Hippocampal formation (tissue), 2 donors: ENCODE measurements around the gene TCF4.
A peak's percentile ranks its signal among the peaks of the same experiment; 100 is the strongest.

Experiments used
- DNase-seq, 2 donors: peaks; one replicate each; lab custom pipeline; 2025; lab: John Stamatoyannopoulos, UW

TCF4 gene

DNA sequence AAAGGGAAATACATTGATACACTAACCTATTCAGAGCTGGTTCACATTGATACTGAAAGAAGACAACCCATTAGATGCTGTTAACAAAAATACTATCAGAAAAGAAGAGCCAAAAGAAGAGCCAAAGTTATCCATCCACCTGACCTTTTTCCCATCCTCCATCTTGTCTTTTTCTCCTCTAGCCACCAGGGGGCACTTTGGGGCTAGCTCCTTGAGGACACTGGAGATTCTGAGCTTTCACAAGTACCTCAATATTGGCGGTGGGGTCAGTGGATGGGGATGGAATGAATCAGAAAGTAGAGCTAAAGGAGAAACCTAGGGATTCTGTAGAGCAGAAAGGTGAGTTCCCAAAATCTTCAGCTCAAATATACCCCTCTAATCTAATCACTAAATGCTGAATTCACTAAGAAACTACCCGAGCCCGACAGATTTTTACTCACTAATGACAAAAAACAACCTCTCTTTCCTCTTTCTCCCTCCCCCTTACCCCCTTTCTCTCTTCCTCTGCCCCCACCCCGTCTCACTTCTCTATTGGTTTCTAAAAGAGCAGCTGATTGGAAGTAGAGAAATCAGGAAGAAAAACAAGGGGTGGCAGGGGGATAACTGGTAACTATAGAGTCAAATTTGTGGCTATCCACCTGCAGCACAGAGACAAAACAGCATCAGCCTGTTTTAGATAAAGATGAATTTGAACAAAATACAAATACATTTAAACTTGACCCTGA, 203.3 kb downstream of the TCF4 start:
- DNase-seq = peak in 1 of 2 donors; percentile 48

DNA sequence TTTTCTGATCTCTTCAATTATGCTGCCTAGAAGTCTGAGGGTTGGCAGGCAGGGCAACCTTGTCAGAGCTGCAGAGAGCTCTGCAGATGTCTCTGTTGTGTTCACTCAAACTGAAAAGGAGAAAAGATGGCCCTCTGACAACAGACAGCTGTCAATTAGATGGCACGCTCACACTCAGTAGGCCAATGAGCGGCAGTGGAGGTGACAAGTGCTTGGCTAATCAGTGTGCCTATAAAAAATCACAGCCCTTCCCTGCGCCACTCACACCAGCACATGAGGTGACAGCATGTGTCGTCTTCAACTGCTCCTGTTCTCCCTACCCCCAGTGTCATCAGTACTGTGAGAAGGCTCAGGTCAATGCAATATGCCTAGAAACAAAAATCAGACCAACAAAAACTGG, 203.9 kb downstream of the TCF4 start:
- DNase-seq = no peak

DNA sequence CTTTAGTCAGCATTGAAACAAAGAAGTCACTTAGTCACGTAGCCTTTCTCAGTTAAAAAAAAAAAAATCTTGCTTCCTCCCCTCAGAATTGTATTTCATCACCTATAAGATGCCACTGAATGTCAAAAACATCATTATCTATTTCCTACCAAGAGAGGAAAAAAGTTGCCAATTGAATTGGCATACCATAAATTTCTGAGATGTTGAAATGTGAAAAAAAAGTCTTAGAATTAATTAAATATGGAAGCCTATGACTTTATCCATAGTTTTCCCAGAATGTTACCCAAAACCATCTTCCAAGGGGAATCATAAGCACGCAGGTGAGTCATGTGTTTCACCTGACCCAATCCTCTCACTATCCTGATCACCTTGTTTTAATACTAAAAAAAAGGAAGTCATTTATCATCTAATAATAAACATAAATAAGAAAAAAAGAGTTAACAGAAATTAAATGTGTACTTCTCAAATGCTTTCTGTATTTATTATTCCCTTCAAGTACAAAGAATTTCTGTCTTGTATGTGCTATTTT, 205.7 kb downstream of the TCF4 start:
- DNase-seq = no peak

DNA sequence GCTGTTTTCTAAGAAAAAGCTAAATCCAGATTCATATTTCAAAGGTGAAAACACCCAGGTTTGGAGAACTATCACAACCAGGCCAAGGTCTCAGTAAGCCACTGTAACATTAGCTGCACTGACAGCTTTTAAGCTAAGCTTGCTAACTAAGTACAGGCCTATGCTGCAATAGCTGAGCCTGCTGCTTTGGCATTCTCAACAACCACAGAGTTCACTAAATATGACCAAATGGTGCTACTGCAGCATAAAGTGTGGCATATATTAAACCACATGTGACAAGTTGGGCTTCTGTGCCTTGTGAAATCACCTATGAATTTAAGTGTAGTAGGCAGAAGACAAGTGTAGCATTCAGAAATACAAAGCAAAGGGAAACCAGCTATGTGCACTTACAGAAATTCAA, 206.7 kb downstream of the TCF4 start:
- DNase-seq = no peak

DNA sequence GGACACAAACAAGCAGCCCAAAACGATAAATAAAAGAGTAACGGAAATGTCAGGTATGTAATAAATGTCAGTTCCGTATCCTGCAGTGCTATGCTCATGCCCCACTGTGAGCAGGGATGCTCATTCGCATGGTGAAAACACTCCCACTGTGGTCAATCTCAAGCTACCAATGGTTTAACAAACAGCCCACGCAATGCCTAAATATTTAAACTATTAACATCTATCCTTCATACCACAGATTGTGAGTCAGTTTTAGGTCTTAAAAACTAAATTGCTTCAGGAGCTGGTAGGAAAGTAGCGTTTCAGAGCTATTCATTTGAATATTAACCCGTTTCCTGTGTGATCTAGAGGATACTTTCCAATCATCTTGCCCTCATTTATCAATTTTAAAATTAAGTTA, 207.4 kb downstream of the TCF4 start:
- no peak for DNase-seq

DNA sequence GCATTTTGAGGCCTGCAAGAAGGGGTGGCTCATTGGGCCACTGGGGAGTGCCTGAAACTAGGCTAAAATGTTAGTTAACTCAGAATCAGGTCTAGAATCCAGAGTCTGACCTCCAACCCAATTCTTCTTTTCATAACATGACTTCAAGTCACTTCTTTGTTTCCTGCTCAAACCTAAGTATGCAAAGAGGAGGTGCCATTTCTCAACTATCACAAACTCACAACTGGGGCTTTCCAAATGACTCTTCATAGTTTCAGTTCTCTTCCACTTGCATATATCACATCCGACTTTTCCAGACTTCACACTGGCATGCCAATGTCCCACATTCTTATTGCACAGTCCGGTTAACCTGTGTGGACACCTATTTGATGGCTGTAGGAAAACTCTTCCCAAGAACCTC, 211.6 kb downstream of the TCF4 start:
- DNase-seq = no peak

DNA sequence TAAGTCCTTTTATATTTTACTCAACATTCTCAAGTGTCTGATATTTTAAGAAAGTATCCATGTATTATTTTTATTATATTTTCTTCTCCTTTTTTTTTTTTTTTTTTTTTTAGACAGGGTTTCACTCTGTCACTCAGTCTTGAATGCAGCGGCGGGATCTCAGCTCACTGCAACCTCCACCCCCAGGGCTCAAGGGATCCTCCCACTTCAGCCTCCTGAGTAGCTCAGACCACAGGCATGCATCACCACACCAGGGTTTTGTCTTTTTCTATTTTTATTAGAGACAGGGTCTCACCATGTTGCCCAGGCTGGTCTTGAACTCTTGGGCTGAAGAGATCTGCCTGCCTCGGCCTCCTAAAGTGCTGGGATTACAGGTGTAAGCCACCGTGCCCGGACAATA, 212.1 kb downstream of the TCF4 start:
- DNase-seq = no peak

DNA sequence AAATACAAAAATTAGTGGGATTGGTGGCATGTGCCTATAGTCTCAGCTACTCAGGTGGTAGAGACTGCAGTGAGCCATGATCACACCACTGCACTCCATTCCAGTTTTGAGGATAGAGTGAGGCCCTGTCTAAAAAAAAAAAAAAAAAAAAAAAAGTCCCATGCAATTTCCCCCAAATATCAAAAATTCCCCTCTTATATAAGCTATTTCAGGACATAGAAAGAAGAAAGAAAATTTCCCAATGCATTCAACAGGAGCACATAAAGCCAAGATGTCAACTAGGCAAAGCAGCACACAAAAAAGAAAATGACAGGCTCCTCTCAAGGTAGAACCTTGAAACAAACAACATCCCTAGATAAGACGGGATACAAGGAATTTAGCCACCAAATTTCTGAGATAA, 213.3 kb downstream of the TCF4 start:
- DNase-seq = no peak

DNA sequence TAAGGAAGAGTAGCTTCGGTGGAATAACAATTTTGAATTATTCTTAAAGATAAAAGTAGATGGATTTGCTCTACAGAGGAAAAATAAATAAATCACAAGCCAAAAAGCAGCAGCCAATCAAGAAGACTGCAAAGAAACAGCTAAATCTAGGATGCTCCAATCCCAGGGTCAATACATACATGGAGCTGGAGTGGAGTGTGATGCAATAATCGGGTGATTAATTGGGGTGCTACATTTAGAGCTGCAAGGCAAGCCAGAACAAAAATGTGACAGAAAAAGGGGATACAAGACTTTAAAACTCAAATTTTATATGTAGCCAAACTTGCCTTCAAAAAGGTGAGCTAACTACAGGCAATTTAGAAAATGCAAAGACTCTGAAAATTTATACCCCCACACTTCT, 215.8 kb downstream of the TCF4 start:
- no peak for DNase-seq

DNA sequence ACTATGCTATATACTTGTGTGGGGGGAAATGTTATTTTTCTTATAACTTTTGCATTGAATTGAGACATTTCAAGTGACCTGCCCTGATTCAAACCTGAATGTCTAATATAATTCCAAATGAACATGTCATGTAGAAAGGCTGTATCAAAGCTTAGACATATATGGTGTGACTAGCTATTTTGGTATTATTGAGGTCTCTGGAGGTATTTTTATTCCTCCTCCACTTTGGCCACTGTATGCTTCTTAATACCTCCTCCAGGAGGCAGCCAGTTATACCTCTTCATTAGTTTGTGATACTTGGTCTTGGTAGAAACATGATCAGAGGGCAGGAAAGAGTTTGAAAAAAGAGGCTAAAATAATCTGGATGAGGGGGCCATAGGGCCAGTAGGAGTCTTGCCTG, 217.1 kb downstream of the TCF4 start:
- no peak for DNase-seq

DNA sequence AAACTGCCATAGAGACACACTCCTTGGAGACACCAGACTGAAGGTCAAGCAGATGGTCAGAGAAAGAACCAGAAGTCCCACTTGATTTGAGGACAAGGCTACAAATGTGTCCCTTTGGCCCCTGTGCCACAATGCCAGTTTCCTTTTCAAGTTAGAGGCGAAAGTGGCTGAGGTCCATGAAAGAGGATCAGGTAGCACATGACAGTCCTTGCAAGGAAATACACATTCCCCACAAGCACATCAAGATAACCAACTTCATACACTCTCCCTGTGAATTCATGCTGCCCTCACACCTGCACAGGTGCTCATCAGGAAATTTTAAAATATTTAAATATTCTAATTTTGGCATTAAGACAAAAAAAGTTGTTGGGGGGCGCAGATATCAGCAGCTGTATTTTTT, 218.6 kb downstream of the TCF4 start:
- no peak for DNase-seq

DNA sequence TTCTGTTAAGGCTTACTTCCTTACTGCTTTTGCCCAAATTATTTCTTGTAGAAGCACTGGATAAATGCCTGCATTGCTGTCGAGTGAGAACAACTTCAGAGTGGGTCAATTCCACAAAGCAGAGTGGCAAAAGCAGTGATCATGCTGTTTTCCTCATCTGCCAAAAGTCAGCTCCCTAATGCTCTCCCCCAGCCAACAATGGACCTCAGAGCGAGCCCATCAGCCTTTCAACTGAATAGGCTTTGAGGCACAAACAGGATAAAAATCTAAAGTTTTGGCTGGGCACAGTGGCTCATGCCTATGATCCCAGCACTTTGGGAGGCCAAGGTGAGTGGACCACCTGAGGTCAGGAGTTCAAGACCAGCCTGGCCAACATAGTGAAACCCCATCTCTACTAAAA, 222.7 kb downstream of the TCF4 start:
- no peak for DNase-seq

DNA sequence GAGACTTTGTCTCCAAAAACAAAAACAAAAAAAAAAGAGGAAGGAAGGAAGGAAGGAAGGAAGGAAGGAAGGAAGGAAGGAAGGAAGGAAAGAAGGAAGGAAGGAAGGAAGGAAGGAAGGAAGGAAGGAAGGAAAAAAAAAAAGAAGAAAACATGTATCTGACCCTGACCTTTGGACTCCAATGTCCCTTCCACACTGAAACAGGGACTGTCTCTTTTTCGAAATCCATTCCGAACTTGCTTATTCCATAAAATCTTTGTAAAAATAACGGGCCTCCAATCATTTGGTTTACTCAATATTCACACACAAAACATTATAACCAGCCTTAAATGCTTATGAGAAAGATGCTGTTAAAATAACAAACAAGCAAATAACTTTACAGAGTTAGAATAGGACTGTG, 225.7 kb downstream of the TCF4 start:
- DNase-seq = no peak

DNA sequence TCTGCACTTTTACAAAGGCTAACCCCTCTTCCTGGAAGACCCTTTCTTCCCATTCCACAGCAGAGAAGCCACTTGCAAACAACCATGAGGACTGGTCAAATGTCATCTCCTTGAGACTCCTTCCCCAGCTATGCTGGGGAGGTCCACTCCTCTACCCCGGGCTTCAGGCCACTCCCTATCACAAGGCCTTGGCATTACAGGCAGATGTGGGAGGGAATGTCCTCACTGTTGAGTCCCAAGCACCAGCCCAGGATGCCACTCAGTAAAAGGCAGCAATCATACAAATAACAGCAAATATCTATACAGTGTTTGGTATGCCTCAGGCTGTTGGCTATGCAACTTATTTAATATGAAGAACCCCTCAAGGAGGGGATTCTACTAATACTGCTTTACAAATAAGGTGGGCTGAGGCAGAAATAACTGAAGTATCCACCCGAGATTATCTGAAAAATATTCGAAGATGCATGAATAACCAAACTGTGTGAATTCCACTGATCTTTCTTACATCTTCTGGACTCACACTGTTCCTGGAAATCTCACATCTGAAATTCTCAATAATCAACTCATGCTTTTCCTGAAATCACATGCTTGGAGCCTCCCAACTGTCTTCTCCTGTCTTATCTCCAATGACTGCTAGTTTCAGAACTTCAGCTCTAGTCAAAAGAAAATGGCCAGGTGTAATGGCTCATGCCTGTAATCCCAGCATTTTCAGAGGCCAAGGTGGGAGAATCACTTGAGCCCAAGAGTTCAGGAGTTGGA, 226.3 kb downstream of the TCF4 start:
- no peak for DNase-seq

DNA sequence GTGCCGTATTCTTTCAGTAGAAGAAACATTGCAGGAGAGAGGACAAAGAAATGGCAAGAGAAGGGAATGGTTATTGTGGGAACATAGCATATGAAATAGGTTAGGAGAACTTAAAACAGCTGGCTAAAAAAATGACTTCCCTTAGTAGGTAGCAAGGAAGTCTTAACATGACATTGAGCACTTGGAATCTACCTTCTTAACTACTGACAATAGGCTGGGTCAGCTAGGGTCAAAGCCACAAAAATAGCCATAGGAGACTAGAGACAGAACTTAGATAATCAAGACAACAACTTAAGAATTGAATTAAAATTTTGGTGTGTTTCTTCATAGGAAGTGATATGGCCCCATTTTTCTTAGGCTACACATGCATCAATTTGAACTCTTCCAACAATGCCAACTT, 227.9 kb downstream of the TCF4 start:
- no peak for DNase-seq

DNA sequence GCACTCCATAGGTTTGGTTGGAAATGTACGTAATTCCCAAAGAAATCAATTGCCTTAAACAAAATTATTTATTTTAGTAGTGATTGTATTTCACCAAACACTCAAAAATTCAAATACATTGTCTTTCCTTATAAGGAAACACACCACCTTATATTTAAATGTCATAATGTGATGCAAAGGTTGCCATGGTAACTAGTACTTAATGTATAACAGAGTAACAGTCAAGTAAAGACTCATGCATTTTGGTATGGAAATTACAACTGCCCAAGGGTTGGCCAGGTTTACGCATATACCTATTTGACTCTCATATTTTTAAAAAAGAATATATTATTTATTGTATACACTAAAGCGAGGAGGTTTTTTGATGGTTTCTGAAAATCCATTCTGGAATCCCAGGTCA, 231.2 kb downstream of the TCF4 start:
- no peak for DNase-seq

DNA sequence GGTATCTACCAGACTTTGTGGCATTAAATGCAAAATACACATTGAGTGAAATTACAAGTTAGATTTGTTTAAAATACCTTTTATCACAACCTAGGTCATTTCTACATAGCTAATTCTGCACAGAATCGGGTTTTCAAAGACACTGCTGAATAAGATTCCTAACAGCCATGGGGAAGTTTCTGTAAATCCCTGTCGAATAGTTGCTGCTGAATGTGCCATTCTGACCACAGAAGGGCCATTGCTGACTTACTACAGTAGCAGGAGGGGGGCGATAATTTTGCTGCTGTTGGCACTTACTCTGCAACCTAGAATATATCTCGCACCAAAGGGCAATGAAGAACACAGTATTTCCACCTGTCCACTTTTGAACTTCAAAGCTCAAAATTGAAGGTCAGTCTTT, 232.8 kb downstream of the TCF4 start:
- DNase-seq = no peak

DNA sequence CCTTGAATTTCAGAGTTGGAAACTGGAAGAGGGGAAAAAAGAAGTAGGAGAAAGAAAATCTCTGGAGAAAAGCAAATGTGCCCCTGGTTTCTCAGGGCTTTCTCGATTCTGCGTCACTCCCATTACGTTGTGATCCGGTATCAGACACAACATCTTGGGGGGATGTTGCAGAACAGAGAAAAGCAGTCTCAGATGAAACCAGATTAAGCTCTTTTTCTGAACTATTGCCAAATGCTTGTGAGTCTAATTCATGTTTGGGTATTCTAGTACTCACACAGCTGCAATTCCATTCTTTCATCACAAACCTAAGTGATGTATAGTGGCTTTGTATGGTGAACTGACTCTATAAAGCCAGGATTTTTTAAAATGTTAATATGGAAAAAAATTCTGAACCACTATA, 233.2 kb downstream of the TCF4 start:
- peak in 1 of 2 donors; percentile 75 for DNase-seq

DNA sequence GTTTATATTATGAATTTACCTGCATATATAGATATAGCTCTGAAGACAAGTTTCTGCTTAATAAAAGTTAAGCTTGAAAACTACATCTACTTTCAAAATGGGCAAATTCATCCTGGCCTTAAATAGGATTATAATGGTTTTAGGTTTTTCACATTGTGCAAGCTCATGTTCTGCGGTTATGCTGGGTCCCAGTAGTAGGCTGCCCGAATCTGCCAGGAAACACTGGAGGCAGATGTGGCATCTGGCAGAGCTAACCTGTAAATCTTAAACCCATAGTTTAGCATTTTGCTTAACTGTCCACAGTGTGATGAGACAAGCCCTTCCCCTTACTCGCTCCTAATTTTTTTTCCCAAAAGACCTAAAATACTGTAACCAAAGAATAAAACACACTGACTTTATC, 234.2 kb downstream of the TCF4 start:
- no peak for DNase-seq

DNA sequence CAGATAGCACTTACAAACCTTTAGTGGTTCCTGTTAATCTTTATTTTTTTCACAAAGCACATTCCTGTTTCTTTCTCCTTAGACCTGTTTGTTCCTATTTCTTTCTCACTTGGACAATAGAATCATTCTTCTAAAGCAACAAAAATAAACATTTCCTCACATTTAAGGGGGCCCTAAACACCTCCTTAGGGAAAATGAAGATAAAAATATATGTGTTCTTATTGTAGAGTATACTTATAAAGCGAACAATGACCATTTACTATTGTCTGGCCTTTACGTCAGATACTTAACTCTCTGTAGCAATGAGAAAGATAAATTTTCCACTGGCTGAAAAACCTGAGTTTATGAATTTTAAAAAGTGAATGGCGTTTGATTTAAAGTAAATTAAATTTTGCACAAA, 234.6 kb downstream of the TCF4 start:
- no peak for DNase-seq

DNA sequence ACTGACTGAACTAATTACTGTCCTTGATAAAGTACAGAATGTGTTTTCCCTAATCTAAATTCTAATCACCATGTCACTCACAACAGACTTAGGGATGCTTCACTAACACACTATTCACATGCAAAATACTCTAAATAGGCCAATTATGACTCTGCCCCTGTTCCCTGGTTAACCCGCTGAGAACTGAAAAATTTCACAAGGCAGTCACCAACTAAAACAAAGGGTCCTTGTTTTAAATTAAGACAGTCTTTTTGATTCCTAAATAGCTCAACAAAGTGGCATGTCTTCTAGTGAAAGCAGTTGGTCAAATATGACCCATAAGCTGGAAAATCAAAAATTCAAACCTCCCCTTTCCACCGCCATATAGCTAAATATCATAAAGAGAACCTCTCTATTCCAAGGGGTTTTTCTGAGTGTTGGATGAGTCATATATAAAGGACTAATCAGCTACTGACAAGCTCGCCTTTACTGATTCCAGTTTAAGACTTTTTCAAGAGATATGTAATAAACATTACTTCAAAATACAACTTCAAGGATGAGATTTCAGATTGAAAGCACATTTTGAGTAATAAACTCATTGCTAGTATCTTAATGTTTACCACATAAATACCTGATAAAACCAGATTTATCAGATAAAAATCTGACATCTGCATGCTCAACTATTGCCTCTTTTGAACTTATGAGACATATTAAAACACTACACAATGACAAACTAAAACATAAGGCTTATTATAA, 235.8 kb downstream of the TCF4 start:
- peak in 1 of 2 donors; percentile 93 for DNase-seq

DNA sequence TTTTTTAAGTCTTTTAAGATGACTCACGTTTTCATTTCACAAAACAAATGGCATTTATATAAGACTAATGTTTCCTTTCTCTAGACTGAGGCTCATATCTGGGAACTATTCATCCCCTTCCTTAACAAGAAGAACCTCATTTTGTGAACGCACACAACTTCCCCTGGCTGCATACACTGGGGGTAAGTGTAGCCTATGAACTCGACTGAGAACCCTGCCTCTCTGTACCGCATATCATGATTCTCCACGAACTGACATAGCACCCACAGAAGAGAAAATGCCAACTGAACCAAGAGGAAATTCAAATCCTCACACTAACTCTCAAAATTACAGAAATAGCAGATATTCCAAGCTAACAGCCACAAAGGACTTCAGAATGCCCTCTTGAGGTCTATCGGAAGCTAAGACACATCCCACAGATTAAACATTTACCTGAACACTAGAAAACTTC, 236.7 kb downstream of the TCF4 start:
- no peak for DNase-seq

DNA sequence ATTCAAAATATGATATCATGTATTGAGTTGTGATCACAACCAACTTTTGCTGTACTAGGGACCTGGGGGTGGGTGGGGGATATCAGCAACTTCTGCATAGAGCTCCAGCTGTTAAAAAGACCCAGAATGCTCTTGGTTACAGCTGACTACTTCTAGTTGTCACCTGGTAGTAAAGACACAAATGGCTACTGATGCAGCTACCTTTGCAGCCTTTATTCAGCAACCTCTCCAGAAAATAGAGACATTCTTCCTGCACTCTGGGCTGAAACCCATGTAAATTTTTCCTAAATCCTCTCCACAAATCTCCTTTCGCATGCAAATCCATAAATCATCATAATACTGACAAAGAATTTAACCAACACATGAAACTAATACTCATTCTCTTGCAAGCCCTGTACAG, 238.3 kb downstream of the TCF4 start:
- no peak for DNase-seq
